Naive thymus-derived CD4-positive, alpha-beta T cell (primary cell): ENCODE data around the gene DYSF. TPM values are rescaled to one million over a fixed set of nuclear protein-coding genes. Genes with fewer than 3 reads are reported as not detected.

Experiments used
- ATAC-seq: fragments of 150-1000 bp; cut with Tn5 transposase; 2 replicates; pipeline ENCODE4 v1.10.0; 2021; ENCODE audit warnings: mild to moderate bottlenecking, moderate library complexity
- CTCF ChIA-PET: fragments of 350-600 bp; sonication (Branson Sonifier 250); formaldehyde crosslinking; loops from one replicate; lab custom pipeline; 2021; ENCODE audit warnings: antibody characterized with exemption; lab: Charles Lee
- POLR2A ChIA-PET: fragments of 350-600 bp; sonication (Branson Sonifier 250); formaldehyde crosslinking; loops from one replicate; lab custom pipeline; 2021; ENCODE audit warnings: antibody characterized with exemption, inconsistent platforms; lab: Charles Lee
- DNase-seq, 9 donors: peaks; one replicate each; pipeline versions ENCODE4 v3.0.0 to v3.0.0-alpha.2; 2020 to 2022; ENCODE audit warnings: mixed read lengths in 1 of 9
- H3K27ac ChIP-seq: one replicate; pipeline ENCODE4 v1.7.0; 2013; ENCODE audit warnings: mild to moderate bottlenecking, low read depth, low read length, moderate library complexity
- H3K27me3 ChIP-seq, 2 donors: one replicate each; pipeline ENCODE4 v1.7.0; 2013; ENCODE audit warnings: low read length in 2 of 2, mild to moderate bottlenecking in 2 of 2, moderate library complexity in 2 of 2; ENCODE audit not compliant: control insufficient read depth in 2 of 2, insufficient read depth in 2 of 2
- H3K36me3 ChIP-seq, 3 experiments: 1 replicate in 2 of 3; 2 replicates in 1 of 3; pipeline ENCODE4 v1.7.0; 2013; ENCODE audit warnings: low read length in 3 of 3, mild to moderate bottlenecking in 3 of 3, moderate library complexity in 1 of 3; ENCODE audit not compliant: insufficient read depth in 3 of 3, control insufficient read depth in 2 of 3
- H3K4me1 ChIP-seq, 2 donors: one replicate each; pipeline ENCODE4 v1.7.0; 2013; ENCODE audit warnings: low read length in 2 of 2, mild to moderate bottlenecking in 2 of 2, moderate library complexity in 1 of 2; ENCODE audit not compliant: control insufficient read depth in 2 of 2, insufficient read depth in 2 of 2
- H3K4me3 ChIP-seq: 2 replicates; pipeline ENCODE4 v1.7.0; 2013; ENCODE audit warnings: mild to moderate bottlenecking, low read length
- H3K9me3 ChIP-seq, 3 experiments: 1 replicate in 2 of 3; 2 replicates in 1 of 3; pipeline ENCODE4 v1.7.0; 2013; ENCODE audit warnings: low read length in 3 of 3; ENCODE audit not compliant: control insufficient read depth in 2 of 3
- H3K27ac Mint-ChIP-seq, 9 donors: one replicate each; pipeline ENCODE4 v1.8.0; 2020 to 2022; ENCODE audit warnings: mixed read lengths in 9 of 9, mild to moderate bottlenecking in 8 of 9, moderate library complexity in 5 of 9, inconsistent platforms in 2 of 9
- H3K27me3 Mint-ChIP-seq, 5 donors: one replicate each; pipeline ENCODE4 v1.8.0; 2021 to 2022; ENCODE audit warnings: mixed read lengths in 5 of 5, mild to moderate bottlenecking in 1 of 5
- H3K36me3 Mint-ChIP-seq, 5 donors: one replicate each; pipeline ENCODE4 v1.8.0; 2020 to 2022; ENCODE audit warnings: mixed read lengths in 5 of 5, mild to moderate bottlenecking in 3 of 5, inconsistent platforms in 1 of 5
- H3K4me1 Mint-ChIP-seq, 7 donors: one replicate each; pipeline ENCODE4 v1.8.0; 2020 to 2022; ENCODE audit warnings: mixed read lengths in 7 of 7, mild to moderate bottlenecking in 3 of 7, inconsistent platforms in 1 of 7
- H3K4me3 Mint-ChIP-seq, 10 donors: one replicate each; pipeline ENCODE4 v1.8.0; 2020 to 2022; ENCODE audit warnings: mild to moderate bottlenecking in 10 of 10, mixed read lengths in 10 of 10, moderate library complexity in 6 of 10, inconsistent platforms in 2 of 10
- H3K9me3 Mint-ChIP-seq, 11 donors: one replicate each; pipeline ENCODE4 v1.8.0; 2020 to 2022; ENCODE audit warnings: mixed read lengths in 11 of 11, mild to moderate bottlenecking in 4 of 11, inconsistent platforms in 1 of 11, moderate library complexity in 1 of 11
- intact Hi-C, 2 donors: fragments of 100-400 bp; cut with micrococcal nuclease; formaldehyde crosslinking; loops; one replicate each; pipeline ENCODE4 v1.15.1; 2023
- polyA plus RNA-seq, 2 donors: library from polyadenylated mRNA; unstranded; fragments of 300-500 nt; fragmentation: Illumina TruSeq; gene quantifications; one replicate each; pipeline ENCODE4 v1.2.3, GENCODE V29; 2021
- total RNA-seq, 6 experiments: library from RNA in 5 of 6; stranded (reverse) in 5 of 6; gene quantifications; 1 replicate in 5 of 6; 2 replicates in 1 of 6; pipeline ENCODE4 v1.2.3 and lab custom pipeline; 2021 to 2026

The DYSF gene
- total and polyA plus RNA-seq, 7 experiments from 2014 or later: 0.14 to 28.2 (median 0.32) TPM; not detected in 2

- no peak overlapping the region for H3K27ac ChIP-seq
- intact Hi-C loops: no loop called here
- no peaks in the 10 kb centered on the region for H3K4me1 ChIP-seq
- H3K27ac Mint-ChIP-seq: no peak overlapping the region
- no peaks in the 10 kb centered on the region for H3K36me3 ChIP-seq
- H3K4me3 ChIP-seq: no peak overlapping the region
- H3K27me3 ChIP-seq: no peaks in the 10 kb centered on the region
- no peak for ATAC-seq
- no peaks in the 10 kb centered on the region for H3K9me3 Mint-ChIP-seq
- POLR2A ChIA-PET: no interaction called here
- H3K4me3 Mint-ChIP-seq: no peak overlapping the region
- H3K36me3 Mint-ChIP-seq: no peaks in the 10 kb centered on the region
- H3K27me3 Mint-ChIP-seq: peaks cover 0 to 22% (median 4%) of the 10 kb centered on the region in 5 donors
- DNase-seq: no peak
- no peaks in the 10 kb centered on the region for H3K9me3 ChIP-seq
- CTCF ChIA-PET: no interaction called here
- no peaks in the 10 kb centered on the region for H3K4me1 Mint-ChIP-seq
Measured at GRCh38 chr2:71702971-71703898, 249.9 kb downstream of the DYSF start.

DNA sequence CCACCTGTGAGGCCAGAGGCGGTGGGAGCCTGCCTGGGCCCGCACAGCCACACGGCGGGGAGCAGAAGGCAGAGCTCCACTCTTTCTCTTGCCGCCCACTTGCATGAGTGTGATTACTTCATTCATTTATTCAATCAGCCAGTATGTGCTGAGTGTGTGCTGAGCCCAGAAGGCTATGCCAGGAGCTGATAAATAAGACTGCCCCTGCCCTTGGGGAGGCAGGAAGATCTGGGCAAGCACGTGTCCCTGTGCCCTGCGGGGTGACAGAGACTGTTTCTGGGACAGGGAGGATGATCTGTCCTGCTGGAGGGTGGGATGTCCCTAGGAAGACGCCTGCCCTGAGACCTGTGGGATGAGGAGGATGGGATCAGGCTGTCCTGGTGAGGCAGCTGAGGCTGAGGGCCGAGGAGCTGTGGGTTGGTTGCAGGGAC lies 250.8 kb downstream of the DYSF start:
- ATAC-seq: no peak
- no peaks in the 10 kb centered on the region for H3K36me3 Mint-ChIP-seq
- CTCF ChIA-PET: no interaction called here
- no peaks in the 10 kb centered on the region for H3K9me3 ChIP-seq
- intact Hi-C loops: no loop called here
- DNase-seq: no peak
- peak overlapping the region in 1 of 9 donors; percentile 17 for H3K27ac Mint-ChIP-seq
- H3K36me3 ChIP-seq: no peaks in the 10 kb centered on the region
- POLR2A ChIA-PET: no interaction called here
- H3K4me1 ChIP-seq: no peaks in the 10 kb centered on the region
- no peak overlapping the region for H3K4me3 ChIP-seq
- H3K27ac ChIP-seq: no peak overlapping the region
- no peaks in the 10 kb centered on the region for H3K27me3 ChIP-seq
- H3K4me3 Mint-ChIP-seq: no peak overlapping the region
- H3K9me3 Mint-ChIP-seq: no peaks in the 10 kb centered on the region
- H3K4me1 Mint-ChIP-seq: no peaks in the 10 kb centered on the region
- peaks cover 0 to 22% (median 4%) of the 10 kb centered on the region in 5 donors for H3K27me3 Mint-ChIP-seq

DNA sequence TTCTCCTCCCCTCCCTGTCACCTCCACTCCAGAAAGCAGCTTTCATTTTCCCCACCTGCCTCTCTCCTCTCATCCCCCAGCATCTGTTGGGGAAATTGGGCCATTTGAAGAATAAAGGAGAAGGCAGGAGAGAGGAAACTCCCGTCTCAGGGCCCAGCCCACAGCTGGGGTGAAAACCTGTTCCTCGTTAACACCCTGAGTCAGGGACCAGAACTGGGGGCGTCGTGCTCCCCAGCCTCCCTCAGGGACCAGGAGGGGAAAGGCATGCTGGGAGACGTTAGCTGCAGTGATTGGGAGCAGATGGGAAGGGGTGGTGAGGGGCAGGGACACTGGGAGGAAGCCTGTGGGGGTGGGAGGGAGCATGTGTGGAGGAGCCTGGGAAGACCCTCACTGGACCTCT lies 251.3 kb downstream of the DYSF start:
- H3K27me3 ChIP-seq: no peaks in the 10 kb centered on the region
- Mint-ChIP-seq H3K4me3 (no peak overlapping the region), H3K9me3 (no peaks in the 10 kb centered on the region), H3K27me3 (peaks cover 0 to 22% (median 4%) of the 10 kb centered on the region in 5 donors), H3K4me1 (no peaks in the 10 kb centered on the region), H3K36me3 (no peaks in the 10 kb centered on the region), H3K27ac (no peak overlapping the region)
- H3K4me3 ChIP-seq: no peak overlapping the region
- H3K9me3 ChIP-seq: no peaks in the 10 kb centered on the region
- CTCF ChIA-PET: no interaction called here
- H3K36me3 ChIP-seq: no peaks in the 10 kb centered on the region
- ATAC-seq: no peak
- intact Hi-C loops: no loop called here
- H3K4me1 ChIP-seq: no peaks in the 10 kb centered on the region
- no peak overlapping the region for H3K27ac ChIP-seq
- DNase-seq: no peak
- POLR2A ChIA-PET: no interaction called here

GRCh38 chr2:71705171-71705960 lies 252.0 kb downstream of the DYSF start:
- POLR2A ChIA-PET: no interaction called here
- H3K36me3 Mint-ChIP-seq: no peaks in the 10 kb centered on the region
- H3K36me3 ChIP-seq: no peaks in the 10 kb centered on the region
- no peak overlapping the region for H3K27ac ChIP-seq
- peaks cover 0 to 26% (median 4%) of the 10 kb centered on the region in 5 donors for H3K27me3 Mint-ChIP-seq
- H3K27me3 ChIP-seq: no peaks in the 10 kb centered on the region
- no peak overlapping the region for H3K27ac Mint-ChIP-seq
- CTCF ChIA-PET: no interaction called here
- no peaks in the 10 kb centered on the region for H3K4me1 Mint-ChIP-seq
- intact Hi-C loops: no loop called here
- no peaks in the 10 kb centered on the region for H3K4me1 ChIP-seq
- no peak overlapping the region for H3K4me3 Mint-ChIP-seq
- no peak for DNase-seq
- H3K9me3 Mint-ChIP-seq: no peaks in the 10 kb centered on the region
- H3K4me3 ChIP-seq: no peak overlapping the region
- ATAC-seq: no peak
- H3K9me3 ChIP-seq: no peaks in the 10 kb centered on the region

- ATAC-seq (no peak), DNase-seq (no peak)
- no peaks in the 10 kb centered on the region for H3K4me1 ChIP-seq
- ChIA-PET CTCF (no interaction called here), POLR2A (no interaction called here)
- H3K4me3 ChIP-seq: no peak overlapping the region
- H3K4me1 Mint-ChIP-seq: no peaks in the 10 kb centered on the region
- no peaks in the 10 kb centered on the region for H3K9me3 ChIP-seq
- H3K27me3 ChIP-seq: no peaks in the 10 kb centered on the region
- H3K9me3 Mint-ChIP-seq: no peaks in the 10 kb centered on the region
- no peaks in the 10 kb centered on the region for H3K36me3 Mint-ChIP-seq
- no peak overlapping the region for H3K4me3 Mint-ChIP-seq
- no peak overlapping the region for H3K27ac Mint-ChIP-seq
- intact Hi-C loops: no loop called here
- H3K36me3 ChIP-seq: no peaks in the 10 kb centered on the region
- no peak overlapping the region for H3K27ac ChIP-seq
- H3K27me3 Mint-ChIP-seq: peaks cover 0 to 33% (median 5%) of the 10 kb centered on the region in 5 donors
Measured at GRCh38 chr2:71706121-71706520, 252.8 kb downstream of the DYSF start.

DNA sequence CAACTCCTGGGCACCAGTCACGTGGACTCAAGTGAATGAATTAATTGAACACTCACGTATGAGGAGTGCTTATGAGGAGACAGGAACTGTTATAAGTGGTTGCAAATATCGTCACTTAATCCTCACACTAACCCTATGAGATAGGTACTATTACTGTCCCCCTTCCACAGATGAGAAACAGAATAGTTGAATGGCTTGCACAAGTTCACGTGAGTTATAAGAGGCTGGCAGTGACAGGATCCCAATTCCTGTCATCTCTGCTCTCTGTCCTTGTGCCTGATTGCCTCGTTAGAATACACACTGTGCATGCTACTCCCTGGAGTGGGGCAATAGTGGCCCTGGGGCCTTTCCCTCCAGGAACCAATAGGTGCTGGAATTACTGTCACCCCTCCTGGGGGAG lies 253.5 kb downstream of the DYSF start:
- DNase-seq: no peak
- Histone ChIP-seq H3K9me3 (no peaks in the 10 kb centered on the region), H3K4me3 (no peak overlapping the region), H3K4me1 (no peaks in the 10 kb centered on the region), H3K36me3 (no peaks in the 10 kb centered on the region), H3K27me3 (no peaks in the 10 kb centered on the region), H3K27ac (no peak overlapping the region)
- Mint-ChIP-seq H3K27me3 (peaks cover 0 to 34% (median 12%) of the 10 kb centered on the region in 5 donors), H3K36me3 (no peaks in the 10 kb centered on the region), H3K4me3 (no peak overlapping the region), H3K27ac (no peak overlapping the region), H3K4me1 (no peaks in the 10 kb centered on the region), H3K9me3 (no peaks in the 10 kb centered on the region)
- intact Hi-C loops: no loop called here
- ChIA-PET CTCF (no interaction called here), POLR2A (no interaction called here)
- no peak for ATAC-seq
